Transverse colon (tissue), 4 donors: ENCODE measurements around the gene KCNE3. TPM values are rescaled to one million over a fixed set of nuclear protein-coding genes. Genes with fewer than 3 reads are reported as not detected.

Experiments
- DNase-seq: peaks from one replicate; pipeline ENCODE4 v3.0.0-alpha.2; 2019
- H3K27ac ChIP-seq, 4 donors: fragments of 200-600 bp; sonication (generic); 2 replicates each; pipeline ENCODE4 v1.5.1; 2016 to 2018; ENCODE audit warnings: inconsistent platforms in 4 of 4
- H3K27me3 ChIP-seq: fragments of 200-600 bp; sonication (generic); 2 replicates; pipeline ENCODE4 v1.5.1; 2017; ENCODE audit warnings: inconsistent platforms
- H3K36me3 ChIP-seq, 4 donors: fragments of 200-600 bp; sonication (generic); 2 replicates each; pipeline ENCODE4 v1.5.1; 2017 to 2019; ENCODE audit warnings: inconsistent platforms in 4 of 4
- H3K4me1 ChIP-seq, 4 donors: fragments of 200-600 bp; sonication (generic); 2 replicates each; pipeline ENCODE4 v1.5.1; 2017 to 2020; ENCODE audit warnings: inconsistent platforms in 4 of 4
- H3K4me3 ChIP-seq, 4 donors: fragments of 200-600 bp; sonication (generic); 1 replicate in 1 of 4; 2 replicates in 3 of 4; pipeline versions ENCODE4 v1.5.1 to v1.6.1; 2017 to 2019; ENCODE audit warnings: inconsistent platforms in 4 of 4
- H3K9me3 ChIP-seq, 2 donors: fragments of 200-600 bp; sonication (generic); 2 replicates each; pipeline ENCODE4 v1.5.1; 2017 to 2019; ENCODE audit warnings: inconsistent platforms in 2 of 2
- EP300 ChIP-seq: sonication (generic); formaldehyde crosslinking; IDR thresholded peaks from one replicate; pipeline ENCODE4 v1.6.1; 2017; ENCODE audit warnings: antibody characterized with exemption, low read depth
- POLR2A ChIP-seq: fragments of 450-650 bp; IDR thresholded peaks from one replicate; pipeline ENCODE4 v1.6.1; 2016; ENCODE audit warnings: antibody characterized with exemption, mild to moderate bottlenecking, moderate library complexity
- POLR2AphosphoS5 ChIP-seq, 3 donors: sonication (generic); formaldehyde crosslinking; IDR thresholded peaks; one replicate each; pipeline ENCODE4 v1.6.1; 2016; ENCODE audit warnings: antibody characterized with exemption in 3 of 3
- WGBS, 2 donors: methylation state at CpG; one replicate each; pipeline ENCODE4 v1.1.5; 2018; ENCODE audit warnings: low coverage in 1 of 2; 5-methylcytosine and 5-hydroxymethylcytosine counted together
- in situ Hi-C, 4 donors: fragments of 200-750 bp; cut with MboI; loops; one replicate each; pipeline versions ENCODE4 v1.15.0 to v1.15.1; 2017; ENCODE audit warnings: low sequenced_read_pairs in 3 of 4, low pct_ligation_motif_present in 1 of 4, low pct_unique_long_range_greater_than_20kb in 1 of 4
- intact Hi-C: fragments of 100-400 bp; cut with DNase I; formaldehyde crosslinking; loops from one replicate; pipeline ENCODE4 v1.15.1; 2023; ENCODE audit warnings: low total_unique reads
- total RNA-seq, 4 donors: library from RNA; depleted of rRNA; stranded (reverse); fragments of >200 nt; gene quantifications; one replicate each; pipeline ENCODE4 v1.1.0, GENCODE V29; 2016
- TF ChIP-seq, protein P1 (sequence below), 5 experiments: fragments of 200-600 bp in 3 of 5; fragments of 450-650 bp in 2 of 5; sonication (generic) in 3 of 5; IDR thresholded peaks; 1 replicate in 2 of 5; 2 replicates in 3 of 5; pipeline ENCODE4 v1.5.1; 2016 to 2017; ENCODE audit warnings: antibody characterized with exemption in 5 of 5, inconsistent platforms in 3 of 5, mild to moderate bottlenecking in 2 of 5, moderate library complexity in 1 of 5

The KCNE3 gene
- total RNA-seq, 4 donors from 2014 or later: 0.80 to 14.9 (median 6.8) TPM

DNA sequence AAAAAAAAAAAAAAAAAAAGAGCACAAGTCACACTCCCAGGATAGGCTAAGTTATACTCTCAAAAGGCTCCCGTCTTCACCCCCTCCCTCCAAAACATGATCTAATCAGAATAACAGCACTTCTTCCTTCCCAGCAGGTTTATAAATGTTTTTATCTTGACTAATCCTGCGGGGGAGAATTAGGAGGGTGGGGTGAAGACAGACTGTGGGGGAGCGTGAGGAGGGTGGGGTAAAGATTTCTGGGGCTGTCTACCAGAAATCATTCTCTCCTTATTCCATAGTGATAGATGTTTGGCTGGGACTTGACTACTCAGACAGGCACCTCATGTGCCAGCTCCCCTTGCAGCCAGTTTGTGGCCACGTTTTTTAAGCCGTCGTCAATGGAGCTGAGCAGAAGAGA is 17.0 kb downstream of the KCNE3 start:
- no peak for DNase-seq
- H3K27me3 ChIP-seq: no peaks in the 10 kb centered on the region
- intact Hi-C loops: loop anchor here (5.0 kb wide), 1 partner anchor 287 kb away; no protein-coding TSS in a partner anchor
- in situ Hi-C loops: loop anchor here (5.0 to 25.0 kb wide), 5 partner anchors 114 to 287 kb away; partner anchors contain the start of genes CHRDL2 (in 3 of the 4) and RNF169 (in 3 of the 4)
- no peak for TF ChIP-seq POLR2AphosphoS5 (IDR thresholded peaks at IDR 0.05)
- TF ChIP-seq, protein P1, sequence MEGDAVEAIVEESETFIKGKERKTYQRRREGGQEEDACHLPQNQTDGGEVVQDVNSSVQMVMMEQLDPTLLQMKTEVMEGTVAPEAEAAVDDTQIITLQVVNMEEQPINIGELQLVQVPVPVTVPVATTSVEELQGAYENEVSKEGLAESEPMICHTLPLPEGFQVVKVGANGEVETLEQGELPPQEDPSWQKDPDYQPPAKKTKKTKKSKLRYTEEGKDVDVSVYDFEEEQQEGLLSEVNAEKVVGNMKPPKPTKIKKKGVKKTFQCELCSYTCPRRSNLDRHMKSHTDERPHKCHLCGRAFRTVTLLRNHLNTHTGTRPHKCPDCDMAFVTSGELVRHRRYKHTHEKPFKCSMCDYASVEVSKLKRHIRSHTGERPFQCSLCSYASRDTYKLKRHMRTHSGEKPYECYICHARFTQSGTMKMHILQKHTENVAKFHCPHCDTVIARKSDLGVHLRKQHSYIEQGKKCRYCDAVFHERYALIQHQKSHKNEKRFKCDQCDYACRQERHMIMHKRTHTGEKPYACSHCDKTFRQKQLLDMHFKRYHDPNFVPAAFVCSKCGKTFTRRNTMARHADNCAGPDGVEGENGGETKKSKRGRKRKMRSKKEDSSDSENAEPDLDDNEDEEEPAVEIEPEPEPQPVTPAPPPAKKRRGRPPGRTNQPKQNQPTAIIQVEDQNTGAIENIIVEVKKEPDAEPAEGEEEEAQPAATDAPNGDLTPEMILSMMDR (IDR thresholded peaks at IDR 0.05): no peak
- no peak overlapping the region for H3K4me3 ChIP-seq
- 79 to 84% methylated on average over 6 of the region's 6 CpGs for WGBS, 2 donors
- H3K27ac ChIP-seq: no peak overlapping the region
- H3K9me3 ChIP-seq: no peaks in the 10 kb centered on the region
- H3K36me3 ChIP-seq: no peaks in the 10 kb centered on the region
- H3K4me1 ChIP-seq: peaks cover 0 to 9% (median 2%) of the 10 kb centered on the region in 4 donors

DNA sequence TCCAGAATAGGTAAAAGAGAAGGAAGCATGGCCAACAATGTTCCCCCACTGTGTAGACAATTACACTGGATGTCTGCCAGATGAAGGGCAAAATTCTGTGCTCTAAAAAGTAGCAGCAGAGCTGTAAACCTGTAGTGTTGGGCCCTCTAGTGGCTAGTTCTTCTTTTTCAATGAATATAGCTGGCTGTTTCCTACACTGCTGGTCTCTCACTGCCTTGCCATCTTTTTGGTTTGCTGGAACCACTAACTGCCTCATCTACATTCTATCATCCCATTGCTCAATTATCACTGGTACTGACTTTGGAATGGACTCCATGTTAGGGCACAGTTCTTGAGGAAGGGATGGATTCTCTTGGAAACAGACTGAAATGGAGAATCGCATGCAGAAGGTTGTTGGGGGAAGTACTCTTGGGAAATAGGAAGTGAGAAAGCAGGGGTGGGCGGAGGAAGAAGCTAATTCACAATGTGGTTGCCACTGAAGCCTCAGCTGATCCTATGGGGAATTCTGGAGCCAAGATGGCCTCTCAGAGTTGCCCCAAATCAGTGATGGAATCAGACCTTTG is 17.9 kb downstream of the KCNE3 start:
- peak; percentile 39 for DNase-seq
- intact Hi-C loops (loop anchor here (2.0 kb wide), 1 partner anchor 195 kb away; no protein-coding TSS in a partner anchor), in situ Hi-C loops (loop anchor here (5.0 to 10.0 kb wide), 5 partner anchors 55 to 197 kb away; partner anchors contain the start of gene PGM2L1 (in 1 of the 4))
- 70 to 75% methylated on average over 2 of the region's 2 CpGs for WGBS, 2 donors
- Histone ChIP-seq H3K4me1 (peaks cover 2 to 16% (median 8%) of the 10 kb centered on the region in 4 donors), H3K36me3 (no peaks in the 10 kb centered on the region), H3K4me3 (no peak overlapping the region), H3K27ac (no peak overlapping the region), H3K27me3 (no peaks in the 10 kb centered on the region), H3K9me3 (no peaks in the 10 kb centered on the region)
- TF ChIP-seq, protein P1 (IDR thresholded peaks at IDR 0.05): peak; percentile 55 to 82 (median 70)
- no peak for TF ChIP-seq POLR2AphosphoS5 (IDR thresholded peaks at IDR 0.05)

DNA sequence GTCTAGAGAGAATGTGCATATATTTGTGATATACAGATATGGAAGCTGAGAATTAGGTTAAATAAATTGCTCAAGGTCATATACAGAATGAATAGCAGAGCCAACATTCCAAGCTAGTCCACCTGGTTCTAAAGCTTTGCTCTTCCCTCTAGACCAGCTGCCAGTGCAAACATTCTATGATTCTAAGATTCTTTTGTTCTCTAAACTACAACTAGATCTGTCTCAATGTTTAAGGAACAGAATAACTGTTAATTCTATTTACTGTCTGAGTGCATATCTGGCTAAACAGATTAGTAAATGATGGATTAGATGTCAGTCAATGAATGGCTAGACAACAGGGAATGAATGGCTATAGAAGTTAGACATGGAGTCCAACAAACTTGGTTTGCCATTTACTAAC is 19.6 kb downstream of the KCNE3 start:
- H3K36me3 ChIP-seq: no peaks in the 10 kb centered on the region
- no peak overlapping the region for H3K27ac ChIP-seq
- in situ Hi-C loops: loop anchor here (5.0 to 10.0 kb wide), 5 partner anchors 53 to 195 kb away; partner anchors contain the start of gene PGM2L1 (in 1 of the 4)
- intact Hi-C loops: loop anchor here (1.0 to 2.0 kb wide), 2 partner anchors 60 to 193 kb away; no protein-coding TSS in a partner anchor
- TF ChIP-seq, protein P1 (IDR thresholded peaks at IDR 0.05): no peak
- TF ChIP-seq POLR2AphosphoS5 (IDR thresholded peaks at IDR 0.05) (no peak), POLR2A (no peak), EP300 (no peak)
- DNase-seq: no peak
- peaks cover 13 to 26% (median 24%) of the 10 kb centered on the region in 4 donors for H3K4me1 ChIP-seq
- H3K4me3 ChIP-seq: no peak overlapping the region
- no peaks in the 10 kb centered on the region for H3K27me3 ChIP-seq
- H3K9me3 ChIP-seq: no peaks in the 10 kb centered on the region

DNA sequence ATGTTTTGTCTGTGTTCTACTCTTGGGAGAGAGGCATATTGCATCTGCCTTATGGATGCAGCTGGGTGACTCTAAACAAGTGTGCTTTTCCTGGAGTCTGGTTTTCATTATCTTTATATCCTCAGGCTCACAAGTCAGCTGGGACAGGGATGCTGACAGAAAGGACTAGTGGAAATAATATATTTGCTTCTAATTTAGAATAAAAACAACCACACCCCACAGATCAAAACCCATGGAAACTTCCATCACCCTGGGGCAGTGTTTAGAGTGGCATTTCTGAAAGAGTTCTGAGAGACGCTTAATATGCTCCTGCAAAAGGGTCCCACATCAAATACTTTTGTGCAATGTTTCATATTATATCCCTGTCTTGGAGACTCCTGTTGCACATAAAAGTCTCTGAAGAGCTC is 20.8 kb downstream of the KCNE3 start:
- no peak for TF ChIP-seq POLR2AphosphoS5 (IDR thresholded peaks at IDR 0.05)
- TF ChIP-seq EP300: no peak
- TF ChIP-seq POLR2A: no peak
- TF ChIP-seq, protein P1 (IDR thresholded peaks at IDR 0.05): no peak
- no peaks in the 10 kb centered on the region for H3K36me3 ChIP-seq
- in situ Hi-C loops: loop anchor here (5.0 to 10.0 kb wide), 5 partner anchors 52 to 194 kb away; partner anchors contain the start of gene PGM2L1 (in 1 of the 4)
- H3K9me3 ChIP-seq: no peaks in the 10 kb centered on the region
- no peak overlapping the region for H3K4me3 ChIP-seq
- no peaks in the 10 kb centered on the region for H3K27me3 ChIP-seq
- peaks cover 16 to 35% (median 32%) of the 10 kb centered on the region in 4 donors for H3K4me1 ChIP-seq
- H3K27ac ChIP-seq: no peak overlapping the region
- intact Hi-C loops: no loop called here
- 86 to 100% methylated on average over 1 of the region's 1 CpG for WGBS, 2 donors
- DNase-seq: no peak
